T-helper 2 cell treated with Interferon-gamma antibody and Interleukin-4, amounts not matched to agents 5 μg/mL and 100 μg/mL, for 36 hours (primary cell): ENCODE results near the gene B3GNT2.
"Not testable (repeated sequence)": the region's sequence is repeated elsewhere in the genome, so short reads cannot be mapped to it uniquely, and the experiment has no call there.

Experiments used
- DNase-seq: peaks from one replicate; pipeline ENCODE4 v3.0.0; 2021; ENCODE audit warnings: low spot score
- H3K27ac Mint-ChIP-seq: one replicate; pipeline ENCODE4 v1.8.0; 2021; ENCODE audit warnings: mild to moderate bottlenecking, mixed read lengths
- H3K27me3 Mint-ChIP-seq: one replicate; pipeline ENCODE4 v1.8.0; 2021; ENCODE audit warnings: low read depth, mixed read lengths
- H3K36me3 Mint-ChIP-seq: one replicate; pipeline ENCODE4 v1.8.0; 2021; ENCODE audit warnings: low read depth, mixed read lengths
- H3K4me1 Mint-ChIP-seq: one replicate; pipeline ENCODE4 v1.8.0; 2021; ENCODE audit warnings: low read depth, mixed read lengths
- H3K4me3 Mint-ChIP-seq: one replicate; pipeline ENCODE4 v1.8.0; 2022; ENCODE audit warnings: mild to moderate bottlenecking, moderate library complexity, mixed read lengths
- H3K9me3 Mint-ChIP-seq: one replicate; pipeline ENCODE4 v1.8.0; 2021; ENCODE audit warnings: mixed read lengths

Gene B3GNT2

DNA sequence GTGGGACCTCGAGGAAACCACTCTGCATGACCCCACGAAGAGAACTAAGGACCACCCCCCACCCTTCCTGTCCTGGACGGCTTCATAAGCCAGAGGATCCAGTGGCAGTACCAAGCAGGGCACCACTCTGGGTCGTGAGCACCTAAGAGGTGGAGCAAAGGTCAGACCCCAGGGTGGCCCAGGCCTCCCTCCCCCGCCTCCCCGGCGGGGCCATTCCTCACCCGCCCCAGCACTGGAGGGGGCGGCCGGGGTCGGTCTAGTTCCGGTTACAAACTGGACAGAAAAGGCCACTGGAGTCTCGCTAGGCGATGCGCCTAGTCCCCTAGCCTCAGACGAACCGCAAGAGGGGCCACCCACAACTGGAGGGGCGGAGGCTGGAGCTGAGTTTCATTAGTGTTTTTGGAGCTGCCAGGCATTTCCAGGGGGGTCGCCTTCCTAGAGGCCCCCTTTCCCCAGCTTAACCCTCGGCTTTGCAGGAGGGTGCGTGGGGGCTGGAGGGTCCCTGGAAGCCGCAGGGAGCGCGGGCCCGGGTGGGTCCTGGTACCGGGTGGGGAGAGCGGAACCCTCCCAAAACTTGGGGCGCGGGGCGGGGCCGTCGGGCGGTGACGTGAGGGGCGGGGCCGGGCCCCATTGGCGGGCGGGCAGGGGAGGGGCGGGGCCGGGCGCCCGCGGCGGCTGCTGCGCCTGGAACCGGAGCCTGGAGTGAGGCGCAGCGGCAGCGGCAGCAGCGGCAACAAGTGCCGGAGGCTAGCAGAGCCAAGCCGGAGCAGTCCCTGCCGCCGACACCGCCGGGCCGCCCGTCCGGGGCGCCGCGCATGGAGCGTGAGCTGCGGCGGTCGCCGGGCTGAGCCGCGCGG is at the start of gene B3GNT2:
Gene B3GNT2 (plus strand): TSS at position 695 of the 857 bp plus-strand sequence. CDS start 26,106 bp downstream, outside the sequence.
- Mint-ChIP-seq H3K4me3 (peak within 1 kb of the TSS; percentile 84), H3K36me3 (peaks cover 3% of the 10 kb centered on the region), H3K4me1 (peaks cover 29% of the 10 kb centered on the region), H3K9me3 (no peaks in the 10 kb centered on the region), H3K27me3 (peaks cover 3% of the 10 kb centered on the region), H3K27ac (peak within 1 kb of the TSS; percentile 93)
- DNase-seq: peak; percentile 74

- not testable (repeated sequence) for H3K4me3 Mint-ChIP-seq, H3K9me3 Mint-ChIP-seq, DNase-seq, H3K4me1 Mint-ChIP-seq, H3K36me3 Mint-ChIP-seq, H3K27ac Mint-ChIP-seq, H3K27me3 Mint-ChIP-seq
These were observed 49.1 kb upstream of the B3GNT2 start for GRCh38 chr2:62146790-62147189.

GRCh38 chr2:62147610-62148301 is 48.2 kb upstream of the B3GNT2 start:
- H3K36me3 Mint-ChIP-seq: peaks cover 2% of the 10 kb centered on the region
- no peak for DNase-seq
- H3K9me3 Mint-ChIP-seq: no peaks in the 10 kb centered on the region
- H3K4me3 Mint-ChIP-seq: no peak overlapping the region
- H3K27ac Mint-ChIP-seq: no peak overlapping the region
- H3K4me1 Mint-ChIP-seq: peaks cover 7% of the 10 kb centered on the region
- no peaks in the 10 kb centered on the region for H3K27me3 Mint-ChIP-seq

GRCh38 chr2:62149708-62150107 is 46.2 kb upstream of the B3GNT2 start:
- no peak overlapping the region for H3K4me3 Mint-ChIP-seq
- no peak overlapping the region for H3K27ac Mint-ChIP-seq
- H3K27me3 Mint-ChIP-seq: no peaks in the 10 kb centered on the region
- H3K4me1 Mint-ChIP-seq: peaks cover 7% of the 10 kb centered on the region
- H3K9me3 Mint-ChIP-seq: peaks cover under 1% of the 10 kb centered on the region
- peak; percentile 17 for DNase-seq
- peaks cover 2% of the 10 kb centered on the region for H3K36me3 Mint-ChIP-seq

DNA sequence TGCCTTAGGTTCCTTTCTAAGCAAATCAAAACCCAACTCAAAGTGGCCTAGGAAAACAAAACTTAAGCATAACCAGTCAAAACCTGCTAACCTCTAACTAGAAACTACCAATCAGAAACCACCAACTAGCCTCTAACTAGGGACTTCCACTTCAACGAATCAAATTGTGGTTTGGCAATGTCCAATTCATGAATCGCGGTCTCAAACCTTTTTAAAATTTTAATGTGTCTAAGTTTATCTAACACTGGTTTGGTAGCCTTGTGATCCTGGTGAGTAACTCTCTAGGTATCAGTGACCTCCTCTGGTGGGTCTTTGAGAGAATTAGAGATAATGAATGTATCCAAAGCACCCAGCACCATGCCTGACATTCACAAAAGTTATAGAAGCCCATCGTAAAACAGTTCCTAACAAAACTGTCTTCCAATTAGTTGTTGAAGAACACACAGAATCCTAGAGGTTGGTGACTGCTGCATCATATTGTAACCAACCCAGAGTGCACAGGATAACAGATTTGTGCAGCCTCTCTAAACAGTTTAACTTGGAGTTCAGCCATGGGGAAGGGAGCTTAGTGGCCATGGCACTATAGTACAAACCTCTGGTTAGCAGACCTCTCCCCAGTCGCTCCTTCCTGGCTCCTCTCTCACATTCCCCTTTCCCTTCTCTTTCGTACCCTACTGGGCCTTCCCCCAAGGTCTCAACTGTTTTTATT is 45.2 kb upstream of the B3GNT2 start:
- no peak overlapping the region for H3K27ac Mint-ChIP-seq
- H3K27me3 Mint-ChIP-seq: no peaks in the 10 kb centered on the region
- H3K4me1 Mint-ChIP-seq: peaks cover 7% of the 10 kb centered on the region
- no peak for DNase-seq
- peaks cover 2% of the 10 kb centered on the region for H3K36me3 Mint-ChIP-seq
- H3K4me3 Mint-ChIP-seq: no peak overlapping the region
- peaks cover 7% of the 10 kb centered on the region for H3K9me3 Mint-ChIP-seq

DNA sequence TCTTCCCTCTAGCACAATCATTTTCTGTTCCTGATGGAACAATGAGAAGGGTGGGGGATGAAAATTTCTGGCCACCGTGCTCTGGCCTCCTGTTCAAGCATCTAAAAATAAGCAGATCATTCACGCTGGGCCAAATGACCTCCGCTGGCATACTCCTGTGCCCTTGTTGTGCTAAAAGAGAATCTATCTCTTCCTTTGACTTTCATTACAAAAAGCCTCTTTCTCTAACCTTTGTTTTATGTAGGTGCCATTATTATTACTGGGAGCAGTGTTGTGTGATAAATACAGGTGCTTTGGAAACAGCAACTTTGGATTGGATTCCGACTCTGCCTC is 44.6 kb upstream of the B3GNT2 start:
- Mint-ChIP-seq H3K4me1 (peaks cover 7% of the 10 kb centered on the region), H3K27me3 (no peaks in the 10 kb centered on the region), H3K4me3 (no peak overlapping the region), H3K36me3 (peaks cover 2% of the 10 kb centered on the region), H3K27ac (no peak overlapping the region), H3K9me3 (peaks cover 7% of the 10 kb centered on the region)
- no peak for DNase-seq

- DNase-seq: no peak
- peaks cover 7% of the 10 kb centered on the region for H3K9me3 Mint-ChIP-seq
- H3K27ac Mint-ChIP-seq: no peak overlapping the region
- peaks cover 3% of the 10 kb centered on the region for H3K4me1 Mint-ChIP-seq
- no peaks in the 10 kb centered on the region for H3K27me3 Mint-ChIP-seq
- no peaks in the 10 kb centered on the region for H3K36me3 Mint-ChIP-seq
- no peak overlapping the region for H3K4me3 Mint-ChIP-seq
These were observed 43.9 kb upstream of the B3GNT2 start for GRCh38 chr2:62152000-62152399.

DNA sequence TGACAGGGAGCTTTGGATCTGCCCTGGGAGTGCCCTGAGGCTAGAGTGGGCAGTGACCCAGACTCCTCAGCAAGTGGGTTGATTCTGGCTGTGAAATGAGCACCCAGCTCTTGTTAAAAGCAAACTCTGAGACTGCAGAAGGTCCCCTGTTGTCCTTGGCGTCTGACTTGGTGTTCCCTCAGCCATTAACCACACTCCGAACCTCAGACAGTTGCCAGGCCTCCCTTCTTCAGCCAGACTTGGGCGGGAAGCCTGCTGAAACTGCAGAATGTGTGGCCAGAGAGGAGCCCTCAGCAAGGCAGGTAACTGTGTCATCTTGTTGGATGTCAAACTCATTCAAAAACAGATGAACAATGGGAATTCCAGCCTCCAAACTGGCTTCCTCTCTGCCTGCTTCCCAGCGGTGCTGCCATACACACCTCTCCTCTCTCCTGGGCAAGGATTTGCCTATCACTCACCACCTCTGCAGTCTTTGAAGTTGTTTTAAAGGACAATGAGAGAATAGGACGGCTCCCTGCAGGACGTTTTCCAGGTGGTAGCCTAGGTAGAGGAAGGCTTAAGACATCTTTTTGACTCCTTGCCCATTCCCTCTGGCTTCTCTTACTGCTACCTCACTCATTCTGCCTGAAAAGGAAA is 38.9 kb upstream of the B3GNT2 start:
- DNase-seq: no peak
- no peaks in the 10 kb centered on the region for H3K27me3 Mint-ChIP-seq
- peaks cover 7% of the 10 kb centered on the region for H3K9me3 Mint-ChIP-seq
- no peaks in the 10 kb centered on the region for H3K4me1 Mint-ChIP-seq
- H3K27ac Mint-ChIP-seq: no peak overlapping the region
- no peak overlapping the region for H3K4me3 Mint-ChIP-seq
- no peaks in the 10 kb centered on the region for H3K36me3 Mint-ChIP-seq

DNA sequence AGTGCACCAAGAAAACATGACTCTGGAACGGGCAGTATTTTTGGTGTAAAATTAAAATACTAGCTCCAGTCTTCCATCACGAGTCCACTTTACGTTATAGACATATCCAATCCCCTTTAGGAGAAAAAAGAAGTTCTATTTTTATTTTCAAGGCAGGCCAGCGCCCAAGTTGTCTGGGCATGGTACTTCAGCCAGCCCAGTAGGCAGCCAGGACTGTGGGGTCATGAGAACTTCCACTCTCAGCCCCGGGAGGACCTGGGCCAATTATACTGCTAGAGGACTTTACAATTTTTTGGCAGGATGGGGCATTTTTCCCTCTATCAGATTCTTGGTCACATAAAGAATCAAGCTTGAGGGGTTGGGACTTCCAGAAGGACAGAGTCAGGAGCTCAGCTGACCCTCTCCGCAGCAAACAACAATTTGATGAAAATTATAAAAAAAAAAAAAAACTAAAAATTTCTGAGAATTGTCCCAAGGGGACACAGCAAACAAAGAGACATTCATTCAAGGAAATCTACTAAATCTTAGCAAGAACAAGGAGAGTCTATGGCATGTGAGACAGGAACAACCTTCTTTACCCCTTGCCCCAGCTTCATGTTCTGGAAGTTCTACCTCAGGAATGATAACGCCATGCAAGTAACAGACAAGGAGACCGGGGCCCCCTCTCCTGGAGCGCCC is 37.3 kb upstream of the B3GNT2 start:
- no peaks in the 10 kb centered on the region for H3K36me3 Mint-ChIP-seq
- DNase-seq: no peak
- no peak overlapping the region for H3K4me3 Mint-ChIP-seq
- H3K4me1 Mint-ChIP-seq: no peaks in the 10 kb centered on the region
- no peaks in the 10 kb centered on the region for H3K27me3 Mint-ChIP-seq
- H3K27ac Mint-ChIP-seq: no peak overlapping the region
- peaks cover 7% of the 10 kb centered on the region for H3K9me3 Mint-ChIP-seq

GRCh38 chr2:62160691-62161090 is 35.2 kb upstream of the B3GNT2 start:
- H3K4me3 Mint-ChIP-seq, H3K27ac Mint-ChIP-seq, H3K9me3 Mint-ChIP-seq, DNase-seq, H3K36me3 Mint-ChIP-seq, H3K4me1 Mint-ChIP-seq, H3K27me3 Mint-ChIP-seq: not testable (repeated sequence)

GRCh38 chr2:62163106-62163831 is 32.6 kb upstream of the B3GNT2 start:
- Mint-ChIP-seq H3K27me3 (no peaks in the 10 kb centered on the region), H3K36me3 (no peaks in the 10 kb centered on the region), H3K9me3 (no peaks in the 10 kb centered on the region), H3K4me1 (no peaks in the 10 kb centered on the region), H3K27ac (no peak overlapping the region), H3K4me3 (no peak overlapping the region)
- no peak for DNase-seq

DNA sequence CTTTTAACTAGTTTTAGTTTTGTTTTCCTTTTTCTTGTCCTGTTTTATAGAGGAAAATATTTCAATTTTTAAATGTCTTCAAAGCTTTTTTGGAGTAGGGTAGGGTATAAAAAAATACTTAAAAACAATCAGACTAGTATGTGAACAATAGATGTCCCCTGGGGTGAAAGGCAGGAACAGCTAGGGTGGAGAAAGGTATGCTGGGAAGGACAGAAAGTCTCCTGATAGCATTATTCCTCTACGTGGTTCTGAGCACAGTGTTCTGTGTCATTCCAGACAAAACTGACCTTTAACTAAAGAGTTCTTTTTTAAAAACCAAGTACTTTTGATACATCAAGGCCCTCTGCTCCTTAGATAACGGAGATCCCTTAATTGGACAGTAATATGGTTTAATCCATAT is 32.1 kb upstream of the B3GNT2 start:
- H3K36me3 Mint-ChIP-seq: no peaks in the 10 kb centered on the region

GRCh38 chr2:62175728-62176127 is 20.2 kb upstream of the B3GNT2 start:
- Mint-ChIP-seq H3K27ac (no peak overlapping the region), H3K27me3 (peaks cover 4% of the 10 kb centered on the region), H3K36me3 (no peaks in the 10 kb centered on the region), H3K4me1 (no peaks in the 10 kb centered on the region), H3K9me3 (no peaks in the 10 kb centered on the region), H3K4me3 (no peak overlapping the region)
- no peak for DNase-seq

More for the DNA sequence above, 32.1 kb upstream of the B3GNT2 start:
- no peak overlapping the region for H3K27ac Mint-ChIP-seq
- H3K9me3 Mint-ChIP-seq: no peaks in the 10 kb centered on the region
- DNase-seq: no peak
- H3K4me3 Mint-ChIP-seq: no peak overlapping the region
- no peaks in the 10 kb centered on the region for H3K4me1 Mint-ChIP-seq
- H3K27me3 Mint-ChIP-seq: no peaks in the 10 kb centered on the region
